H1 (cell line): Measurements from ENCODE around the gene IGF2R. TPM values are rescaled to one million over a fixed set of nuclear protein-coding genes. Genes with fewer than 3 reads are reported as not detected.

Experiments
- ATF2 ChIP-seq: IDR thresholded peaks from 2 replicates; pipeline ENCODE4 v1.6.1; 2012; ENCODE audit warnings: low read length, inconsistent platforms
- BRCA1 ChIP-seq: IDR thresholded peaks from 2 replicates; pipeline ENCODE4 v1.6.1; 2012; ENCODE audit warnings: low read depth, low read length, improper control_type of control experiment
- GABPA ChIP-seq: IDR thresholded peaks from 2 replicates; pipeline ENCODE4 v1.6.1; 2011; ENCODE audit warnings: mild to moderate bottlenecking, low read length, moderate library complexity, borderline replicate concordance; ENCODE audit not compliant: insufficient read depth
- SP1 ChIP-seq: IDR thresholded peaks from 2 replicates; pipeline ENCODE4 v1.6.1; 2011; ENCODE audit warnings: low read depth, low read length
- polyA plus RNA-seq, 7 experiments: library from polyadenylated mRNA; depleted of rRNA in 3 of 7; stranded (reverse) in 5 of 7; unstranded in 2 of 7; fragments of >200 nt in 5 of 7; fragments of 200-250 nt in 2 of 7; gene quantifications; 1 replicate in 5 of 7; 2 replicates in 1 of 7; 4 replicates in 1 of 7; pipeline versions ENCODE4 v1.2.1 to v1.2.3, GENCODE V29; 2011 to 2013; ENCODE audit warnings: missing spikeins in 2 of 7, mixed read lengths in 2 of 7
- total RNA-seq: library from RNA; stranded (reverse); fragmentation: NEBNext Ultra II Directional; extraction: Animal tissue kit (Norgen Biotek cat#: 25700); gene quantifications from 2 replicates; pipeline ENCODE4 v1.2.1, GENCODE V29; 2021

IGF2R gene
- total and polyA plus RNA-seq, 2 of the 8 experiments (the other 6 are each of a cell fraction or from before 2014, with no cell fraction given), result 20.6 to 74.1 TPM

- no peak for TF ChIP-seq ATF2
- no peak for TF ChIP-seq SP1
- no peak for TF ChIP-seq GABPA
- TF ChIP-seq BRCA1, result no peak
Observed at GRCh38 chr6:159935633-159936032, 33.2 kb upstream of the IGF2R start (continued).
